Measurements from ENCODE around the gene AP4M1.
"Not testable (repeated sequence)": the region's sequence is repeated elsewhere in the genome, so short reads cannot be mapped to it uniquely, and the experiment has no call there.

The AP4M1 gene

GRCh38 chr7:100137851-100138760 lies 36.7 kb downstream of the AP4M1 start:
- DNase-seq, result no peak

DNA sequence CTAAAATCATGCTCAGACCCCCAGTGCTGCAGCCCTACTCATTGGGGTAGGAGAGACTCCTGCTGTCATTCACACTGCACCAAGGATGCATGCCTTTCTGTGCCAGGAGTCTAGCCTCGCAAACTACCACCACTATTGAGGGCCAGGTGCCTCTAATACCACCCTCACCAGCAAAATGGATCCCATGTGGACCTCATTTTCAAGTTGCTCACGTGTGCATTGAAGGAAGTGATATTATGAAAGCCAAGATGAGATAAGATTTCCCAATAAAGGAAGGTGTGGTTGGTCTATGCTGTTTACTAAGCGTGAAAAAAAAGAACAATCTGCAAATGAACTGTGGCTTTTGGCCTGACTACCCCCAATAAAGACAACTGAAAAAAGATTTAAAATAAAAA lies 40.1 kb downstream of the AP4M1 start:
- DNase-seq, result no peak

GRCh38 chr7:100142461-100142860 lies 41.0 kb downstream of the AP4M1 start:
- DNase-seq, result no peak

- not testable (repeated sequence) for DNase-seq
Measured at GRCh38 chr7:100146350-100146749, 44.9 kb downstream of the AP4M1 start.

- DNase-seq, result no peak
Measured at GRCh38 chr7:100147278-100147677, 45.8 kb downstream of the AP4M1 start.

DNA sequence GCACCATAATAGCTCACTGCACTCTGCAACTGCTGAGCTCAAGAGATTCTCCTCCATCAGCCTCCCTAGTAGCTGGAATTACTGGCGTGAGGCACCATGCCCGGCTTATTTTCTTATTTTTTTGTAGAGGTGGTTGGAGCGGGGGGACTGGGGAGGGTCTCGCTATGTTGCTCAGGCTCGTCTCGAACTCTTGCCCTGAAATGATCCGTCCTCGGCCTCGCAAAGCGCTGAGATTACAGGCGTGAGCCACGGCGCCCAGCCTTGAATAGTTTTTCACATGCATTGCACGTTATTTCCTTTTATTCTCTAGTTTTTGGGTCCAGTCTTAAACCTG lies 46.7 kb downstream of the AP4M1 start:
- DNase-seq, result no peak

- DNase-seq, result peak; percentile 96 to 98
Measured at GRCh38 chr7:100148559-100149328, 47.3 kb downstream of the AP4M1 start, which contains the start of gene LAMTOR4. LAMTOR4 (plus strand) TSS chr7:100148918; CDS start chr7:100148973, 55 bp downstream.

DNA sequence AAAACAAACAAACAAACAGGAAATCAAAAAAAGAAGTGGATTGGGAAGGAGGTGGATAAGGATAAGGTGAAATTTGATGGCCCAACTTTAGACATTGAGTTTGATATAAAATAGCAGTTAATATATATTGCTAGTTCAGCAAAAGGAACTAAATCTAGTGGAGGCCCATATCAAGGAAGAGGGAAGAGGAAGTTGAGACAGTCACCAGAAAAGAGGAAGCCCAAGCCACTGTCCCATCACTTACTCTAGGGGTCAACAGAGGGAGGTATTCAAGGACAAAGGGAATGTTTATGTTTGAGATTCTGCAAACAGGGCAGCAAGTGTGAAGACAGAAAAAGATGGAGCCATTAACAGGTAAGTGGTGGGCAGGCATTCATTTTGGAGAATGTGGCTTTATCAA lies 51.0 kb downstream of the AP4M1 start:
- no peak for DNase-seq

DNA sequence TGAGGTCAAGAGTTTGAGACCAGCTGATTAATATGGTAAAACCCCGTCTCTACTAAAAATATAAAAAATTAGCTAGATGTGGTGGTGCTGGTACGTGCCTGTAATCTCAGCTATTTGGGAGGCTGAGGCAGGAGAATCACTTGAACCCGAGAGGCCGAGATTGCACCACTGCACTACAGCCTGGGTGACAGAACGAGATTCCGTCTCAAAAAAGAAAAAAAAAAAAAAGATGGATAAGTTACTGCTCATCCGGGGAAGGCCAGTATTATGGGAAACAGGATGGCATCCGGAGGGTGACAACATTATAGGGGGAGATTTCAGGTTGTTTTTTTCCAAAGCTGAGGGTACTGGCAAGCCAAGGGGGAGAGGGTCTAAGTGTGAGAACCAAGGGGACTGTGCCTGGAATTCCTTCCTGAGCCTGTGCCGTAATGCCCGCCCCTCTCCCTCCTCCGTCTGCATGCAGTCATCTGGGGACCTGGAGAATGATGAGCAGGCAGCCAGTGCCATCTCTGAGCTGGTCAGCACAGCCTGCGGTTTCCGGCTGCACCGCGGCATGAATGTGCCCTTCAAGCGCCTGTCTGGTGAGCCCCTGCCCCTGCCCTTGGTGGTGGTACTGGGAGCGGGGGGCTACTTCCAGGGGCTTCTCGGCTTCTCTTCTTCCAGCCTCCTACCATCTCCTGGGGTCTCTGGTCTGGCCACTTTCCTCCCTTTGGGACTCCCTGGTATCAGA lies 51.7 kb downstream of the AP4M1 start:
- DNase-seq, result no peak

GRCh38 chr7:100153708-100154535 lies 52.5 kb downstream of the AP4M1 start:
- no peak for DNase-seq

DNA sequence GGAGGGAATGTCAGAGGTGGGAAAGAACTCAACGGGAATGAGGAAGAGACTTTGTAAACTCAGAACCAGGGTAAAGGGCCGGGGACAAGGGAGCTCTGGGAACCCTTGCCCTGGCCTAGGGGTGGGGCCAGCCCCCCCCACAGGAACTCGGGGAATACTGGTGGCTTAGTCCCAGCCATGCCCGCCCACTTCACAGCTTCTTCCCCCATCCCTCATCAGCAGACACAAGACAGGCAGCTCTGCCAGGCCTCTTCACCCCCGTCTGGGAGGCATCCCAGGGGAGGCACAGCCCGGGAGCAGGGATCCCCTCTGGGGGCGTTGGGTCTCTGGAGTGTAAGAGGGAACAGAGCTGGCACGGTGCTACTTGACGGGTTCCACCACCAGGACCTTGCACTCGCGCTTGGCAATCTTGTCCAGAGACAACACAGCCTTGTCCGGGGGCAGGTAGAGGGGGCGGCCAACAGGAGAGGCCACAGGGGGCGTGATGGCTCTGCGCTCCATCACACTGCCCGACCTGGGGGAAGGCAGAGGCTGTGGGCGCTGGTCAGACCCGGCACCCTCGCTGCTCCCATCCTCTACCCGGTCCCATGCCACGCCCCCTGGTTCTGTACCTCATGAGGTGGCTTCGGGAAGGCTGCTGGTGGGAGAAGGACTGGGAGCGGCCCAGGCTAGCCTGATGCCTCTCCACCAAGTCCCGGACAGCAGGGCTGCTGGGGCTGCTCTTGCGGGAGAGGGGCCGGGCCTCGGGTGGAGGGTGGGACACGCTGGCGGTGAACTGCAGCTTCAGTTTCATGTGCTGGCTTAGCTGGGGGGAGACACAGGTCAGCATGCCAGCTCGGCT lies 53.4 kb downstream of the AP4M1 start:
- no peak for DNase-seq

- no peak for DNase-seq
Measured at GRCh38 chr7:100155553-100156317, 54.3 kb downstream of the AP4M1 start.

DNA sequence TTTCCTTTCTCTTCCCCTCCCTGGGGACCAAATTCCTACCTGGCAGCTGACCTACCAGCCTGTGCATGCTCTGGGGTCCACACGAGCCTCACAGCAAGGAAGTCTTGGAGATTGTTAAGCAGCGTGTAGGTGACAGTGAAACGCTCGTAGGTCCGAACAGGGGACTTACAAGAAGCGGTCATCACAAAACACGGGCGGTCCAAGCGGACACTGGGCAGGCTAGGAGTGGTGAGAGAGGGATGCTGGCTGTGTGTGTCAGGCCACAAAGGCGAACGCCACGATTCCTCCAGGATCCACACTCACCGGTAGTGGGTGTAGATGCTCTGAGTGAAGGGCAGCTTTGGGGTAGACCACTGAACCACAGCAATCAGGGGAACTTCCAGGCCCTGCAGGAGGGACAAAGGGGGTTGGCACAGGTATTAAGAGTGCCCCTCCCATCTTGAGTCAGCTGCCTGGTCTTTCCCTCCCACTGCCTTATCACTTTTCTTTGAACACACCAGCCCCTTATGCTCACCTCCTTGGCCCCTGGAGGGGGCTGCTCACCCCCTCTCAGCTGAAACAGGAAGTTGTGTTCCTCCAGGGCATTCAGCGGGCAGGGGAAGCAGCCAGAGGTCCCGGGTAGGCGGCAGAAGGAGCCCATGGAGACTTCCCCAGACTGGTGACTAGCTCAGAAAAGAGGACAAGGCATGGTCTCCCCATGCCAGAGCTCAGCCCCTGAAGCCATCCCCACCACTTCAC lies 55.1 kb downstream of the AP4M1 start:
- no peak for DNase-seq

DNA sequence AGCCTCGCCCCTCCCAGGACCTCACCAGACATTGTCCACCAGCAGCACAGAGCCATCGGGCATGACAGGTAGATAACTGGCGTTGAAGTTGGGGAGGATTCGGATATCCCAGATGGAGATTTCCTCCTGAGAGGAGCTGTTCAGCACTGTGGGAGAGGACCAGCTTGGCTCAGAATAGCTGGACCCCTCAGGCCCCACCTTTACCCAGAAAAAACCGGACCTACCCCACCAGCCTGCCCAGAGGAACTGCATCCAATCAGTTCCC lies 55.6 kb downstream of the AP4M1 start:
- DNase-seq, result no peak

- DNase-seq, result no peak
Measured at GRCh38 chr7:100157334-100158228, 56.1 kb downstream of the AP4M1 start.

Data from activated CD4-positive, alpha-beta T cell treated with anti-CD3 and anti-CD28 coated beads for 4 hours (primary cell).